ENCODE data around the gene PYCARD. TPM values are rescaled to one million over a fixed set of nuclear protein-coding genes. Genes with fewer than 3 reads are reported as not detected.
"Not testable (repeated sequence)": the region's sequence is repeated elsewhere in the genome, so short reads cannot be mapped to it uniquely, and the experiment has no call there.

Gene PYCARD
- 21.8 and 31.0 TPM in 2 replicates for polyA plus RNA-seq (2011; rRNA removed)
- polyA minus RNA-seq (2011; rRNA and poly(A)+ RNA removed), result 14.0 and 19.3 TPM in 2 replicates

DNA sequence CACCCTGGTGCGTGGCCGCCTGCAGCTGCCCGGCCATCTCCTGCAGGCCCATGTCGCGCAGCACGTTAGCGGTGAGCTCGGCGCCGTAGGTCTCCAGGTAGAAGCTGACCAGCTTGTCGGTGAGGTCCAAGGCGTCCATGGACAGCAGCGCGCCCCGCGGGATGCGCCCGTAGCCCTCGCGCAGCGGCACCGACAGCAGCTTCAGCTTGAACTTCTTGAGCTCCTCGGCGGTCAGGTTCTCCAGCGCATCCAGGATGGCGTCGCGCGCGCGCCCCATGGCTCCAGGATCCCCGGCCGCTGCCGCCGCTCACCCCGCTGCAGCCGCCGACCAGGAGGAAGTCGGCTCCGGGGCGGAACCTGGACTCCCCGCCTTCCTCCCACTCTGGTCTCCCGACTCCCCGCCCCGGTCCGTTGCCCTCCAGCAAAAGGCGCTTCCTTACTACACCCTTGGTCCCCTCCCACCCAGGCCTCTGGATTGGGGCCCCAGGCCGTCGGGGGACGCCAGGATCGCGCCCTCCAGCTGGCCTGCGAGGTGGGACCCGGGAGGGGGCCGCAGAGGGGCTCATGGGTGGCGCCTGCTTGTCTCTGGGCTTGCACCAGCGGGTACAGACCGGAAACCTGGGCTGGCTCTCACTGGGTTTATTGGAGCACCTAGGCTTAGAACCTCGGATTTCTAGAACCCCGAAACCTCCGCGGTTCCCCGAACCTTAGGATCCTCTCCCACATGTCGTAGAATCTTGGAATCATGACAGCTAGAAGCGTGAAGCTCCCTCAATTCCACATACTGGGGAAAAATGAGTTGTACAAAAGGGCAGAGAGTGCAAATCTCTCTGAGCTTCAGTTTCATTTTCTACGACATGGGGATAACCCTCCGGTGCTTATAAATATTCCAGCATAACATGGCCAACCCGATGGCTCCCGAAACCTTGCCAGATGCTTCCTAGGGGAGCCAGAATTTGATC lies at the start of gene PYCARD:
Gene PYCARD (minus strand): TSS at position 347 of the 962 bp plus-strand sequence. CDS start 70 bp downstream, at position 277.
- Histone ChIP-seq H3K9me3 (ENCODE audit: control insufficient read depth, insufficient read depth, low read length) (no peaks in the 10 kb centered on the region), H3K27me3 (ENCODE audit: control insufficient read depth, insufficient read depth, low read length) (peaks cover 16% of the 10 kb centered on the region), H3K27ac (ENCODE audit: low read depth, low read length) (no peak within 1 kb of the TSS), H3K4me3 (ENCODE audit: low read depth, low read length) (peak within 1 kb of the TSS; percentile 80)
- CTCF ChIA-PET, result interaction anchor here (0.6 to 1.8 kb wide), 5 partner anchors 9 to 666 kb away, joined by 4 to 11 read pairs (median 5); no protein-coding TSS in a partner anchor
- DNase-seq (ENCODE audit: low read depth, low spot score), result no peak
- POLR2A ChIA-PET, result interaction anchor here (0.7 to 3.8 kb wide), 8 partner anchors 9 to 666 kb away, joined by 3 to 43 read pairs (median 4); partner anchors contain the start of genes ARMC5, FUS and ZNF843
- TF ChIP-seq, protein P1, sequence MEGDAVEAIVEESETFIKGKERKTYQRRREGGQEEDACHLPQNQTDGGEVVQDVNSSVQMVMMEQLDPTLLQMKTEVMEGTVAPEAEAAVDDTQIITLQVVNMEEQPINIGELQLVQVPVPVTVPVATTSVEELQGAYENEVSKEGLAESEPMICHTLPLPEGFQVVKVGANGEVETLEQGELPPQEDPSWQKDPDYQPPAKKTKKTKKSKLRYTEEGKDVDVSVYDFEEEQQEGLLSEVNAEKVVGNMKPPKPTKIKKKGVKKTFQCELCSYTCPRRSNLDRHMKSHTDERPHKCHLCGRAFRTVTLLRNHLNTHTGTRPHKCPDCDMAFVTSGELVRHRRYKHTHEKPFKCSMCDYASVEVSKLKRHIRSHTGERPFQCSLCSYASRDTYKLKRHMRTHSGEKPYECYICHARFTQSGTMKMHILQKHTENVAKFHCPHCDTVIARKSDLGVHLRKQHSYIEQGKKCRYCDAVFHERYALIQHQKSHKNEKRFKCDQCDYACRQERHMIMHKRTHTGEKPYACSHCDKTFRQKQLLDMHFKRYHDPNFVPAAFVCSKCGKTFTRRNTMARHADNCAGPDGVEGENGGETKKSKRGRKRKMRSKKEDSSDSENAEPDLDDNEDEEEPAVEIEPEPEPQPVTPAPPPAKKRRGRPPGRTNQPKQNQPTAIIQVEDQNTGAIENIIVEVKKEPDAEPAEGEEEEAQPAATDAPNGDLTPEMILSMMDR (IDR thresholded peaks at IDR 0.05; ENCODE audit: low read depth, low read length), result no peak

DNA sequence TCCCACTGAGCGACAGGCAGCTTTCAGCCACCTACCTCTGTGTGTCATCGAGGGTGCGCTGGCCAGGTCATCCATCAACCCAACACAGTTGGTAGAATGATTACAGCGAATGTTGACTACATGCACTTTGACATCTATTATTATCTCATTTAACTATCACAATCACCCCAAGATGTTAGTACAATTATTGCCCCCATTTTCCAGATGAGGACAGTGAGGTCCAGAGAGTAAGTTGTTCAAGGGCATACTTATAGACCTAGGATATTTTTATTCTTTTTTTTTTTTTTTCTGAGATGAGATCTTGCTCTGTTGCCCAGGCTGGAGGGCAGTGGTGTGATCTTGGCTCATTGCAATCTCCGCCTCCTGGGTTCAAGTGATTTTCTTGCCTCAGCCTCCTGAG lies 48.9 kb upstream of the PYCARD start:
- Histone ChIP-seq H3K27ac (ENCODE audit: low read depth, low read length) (no peak overlapping the region), H3K4me3 (ENCODE audit: low read depth, low read length) (no peak overlapping the region), H3K9me3 (ENCODE audit: control insufficient read depth, insufficient read depth, low read length) (no peaks in the 10 kb centered on the region), H3K27me3 (ENCODE audit: control insufficient read depth, insufficient read depth, low read length) (peaks cover 2% of the 10 kb centered on the region)
- ChIA-PET POLR2A (no interaction called here), CTCF (no interaction called here)
- DNase-seq (ENCODE audit: low read depth, low spot score), result no peak
- TF ChIP-seq, protein P1 (IDR thresholded peaks at IDR 0.05; ENCODE audit: low read depth, low read length), result no peak

DNA sequence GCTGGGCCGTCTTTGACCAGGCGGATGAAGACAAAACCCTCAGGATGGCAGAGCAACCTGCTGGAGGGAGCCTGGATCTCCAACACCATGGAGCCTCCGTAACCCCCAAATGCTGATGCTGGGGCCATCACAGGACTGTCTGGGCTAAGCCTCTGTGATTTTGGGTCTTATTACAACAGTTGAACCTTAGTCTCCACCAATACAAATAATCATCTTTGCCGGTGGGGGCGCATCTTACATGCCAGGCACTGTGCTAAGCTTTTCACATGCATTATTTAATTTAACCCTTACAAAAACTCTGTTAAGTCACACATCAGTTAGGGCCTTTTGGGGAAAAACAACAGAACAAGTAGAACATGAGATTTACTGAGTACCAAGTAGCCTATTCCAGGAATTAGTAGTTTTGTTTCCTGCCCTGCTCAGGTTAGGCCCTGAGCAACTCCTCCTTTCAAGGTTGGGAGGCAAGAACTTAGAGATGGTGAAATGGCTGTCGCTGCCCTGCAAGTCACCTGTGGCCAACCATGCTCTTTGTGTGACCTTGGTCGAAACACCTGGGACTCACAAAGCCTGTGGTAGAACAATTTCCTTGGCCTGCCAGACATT lies 48.3 kb upstream of the PYCARD start:
- H3K27ac ChIP-seq (ENCODE audit: low read depth, low read length), result no peak overlapping the region
- DNase-seq (ENCODE audit: low read depth, low spot score), result no peak
- TF ChIP-seq, protein P1 (IDR thresholded peaks at IDR 0.05; ENCODE audit: low read depth, low read length), result no peak
- H3K9me3 ChIP-seq (ENCODE audit: control insufficient read depth, insufficient read depth, low read length), result no peaks in the 10 kb centered on the region
- H3K27me3 ChIP-seq (ENCODE audit: control insufficient read depth, insufficient read depth, low read length), result peaks cover 2% of the 10 kb centered on the region
- ChIA-PET CTCF (no interaction called here), POLR2A (no interaction called here)
- H3K4me3 ChIP-seq (ENCODE audit: low read depth, low read length), result no peak overlapping the region

DNA sequence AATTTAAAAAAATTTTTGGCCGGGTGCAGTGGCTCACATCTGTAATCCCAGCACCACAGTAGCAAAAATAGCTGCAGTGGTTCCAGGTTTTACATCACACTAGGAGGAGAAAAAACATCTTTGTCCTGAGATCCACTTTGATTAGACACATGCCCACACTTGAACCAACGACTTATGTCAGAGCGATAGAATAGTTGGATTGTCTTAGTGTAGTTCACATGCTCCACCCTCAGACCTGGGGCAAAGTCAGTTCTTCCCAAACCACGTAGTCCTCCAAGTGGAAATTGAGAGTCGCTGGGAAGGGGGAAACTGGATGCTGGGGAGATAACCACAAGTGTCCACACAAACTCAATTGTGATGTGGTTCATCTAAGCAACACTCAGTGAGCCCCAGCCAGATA lies 45.8 kb upstream of the PYCARD start:
- H3K27me3 ChIP-seq (ENCODE audit: control insufficient read depth, insufficient read depth, low read length), result peaks cover 2% of the 10 kb centered on the region
- no peak overlapping the region for H3K4me3 ChIP-seq (ENCODE audit: low read depth, low read length)
- DNase-seq (ENCODE audit: low read depth, low spot score), result no peak
- ChIA-PET POLR2A (no interaction called here), CTCF (no interaction called here)
- TF ChIP-seq, protein P1 (IDR thresholded peaks at IDR 0.05; ENCODE audit: low read depth, low read length), result no peak
- H3K9me3 ChIP-seq (ENCODE audit: control insufficient read depth, insufficient read depth, low read length), result no peaks in the 10 kb centered on the region
- H3K27ac ChIP-seq (ENCODE audit: low read depth, low read length), result no peak overlapping the region

DNA sequence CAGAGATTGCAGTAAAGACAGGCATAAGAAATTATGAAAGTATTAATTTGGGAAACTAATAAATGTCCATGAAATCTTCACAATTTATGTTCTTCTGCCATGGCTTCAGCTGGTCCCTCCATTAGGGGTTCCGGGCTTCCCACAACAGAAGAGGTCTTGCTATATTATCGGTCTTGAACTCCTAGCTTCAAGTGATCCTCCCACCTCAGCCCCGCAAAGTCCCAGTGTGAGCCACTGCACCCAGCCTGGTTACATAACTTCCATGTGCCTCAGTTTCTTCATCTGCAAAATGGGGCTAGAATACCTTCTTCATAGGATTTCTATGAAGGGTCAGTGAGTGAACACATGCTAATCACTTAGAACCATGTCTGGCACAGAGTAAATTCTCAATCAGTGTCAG lies 43.7 kb upstream of the PYCARD start:
- TF ChIP-seq, protein P1 (IDR thresholded peaks at IDR 0.05; ENCODE audit: low read depth, low read length), result no peak
- ChIA-PET CTCF (no interaction called here), POLR2A (no interaction called here)
- H3K27me3 ChIP-seq (ENCODE audit: control insufficient read depth, insufficient read depth, low read length), result peaks cover 4% of the 10 kb centered on the region
- H3K4me3 ChIP-seq (ENCODE audit: low read depth, low read length), result no peak overlapping the region
- DNase-seq (ENCODE audit: low read depth, low spot score), result no peak
- no peaks in the 10 kb centered on the region for H3K9me3 ChIP-seq (ENCODE audit: control insufficient read depth, insufficient read depth, low read length)
- no peak overlapping the region for H3K27ac ChIP-seq (ENCODE audit: low read depth, low read length)

DNA sequence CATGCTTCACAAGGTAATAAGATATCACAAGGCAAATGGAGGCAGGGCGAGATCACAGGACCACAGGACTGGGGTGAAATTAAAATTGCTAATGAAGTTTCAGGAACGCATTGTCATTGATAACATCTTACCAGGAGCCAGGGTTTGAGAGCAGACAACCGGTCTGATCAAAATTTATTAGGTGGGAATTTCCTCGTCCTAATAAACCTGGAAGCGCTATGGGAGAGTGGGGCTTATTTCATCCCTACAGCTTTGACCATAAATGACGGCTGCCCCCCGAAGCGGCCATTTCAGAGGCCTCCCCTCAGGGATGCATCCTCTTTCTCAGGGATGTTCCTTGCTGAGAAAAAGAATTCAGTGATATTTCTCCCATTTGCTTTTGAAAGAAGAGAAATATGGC lies 43.0 kb upstream of the PYCARD start:
- POLR2A ChIA-PET; H3K27me3 ChIP-seq (ENCODE audit: control insufficient read depth, insufficient read depth, low read length); H3K4me3 ChIP-seq (ENCODE audit: low read depth, low read length); H3K9me3 ChIP-seq (ENCODE audit: control insufficient read depth, insufficient read depth, low read length); CTCF ChIA-PET; H3K27ac ChIP-seq (ENCODE audit: low read depth, low read length); DNase-seq (ENCODE audit: low read depth, low spot score): not testable (repeated sequence)
